Liver (tissue), 3 donors: Measurements from ENCODE around the gene KAZALD1.

Experiments used
- ATF3 ChIP-seq: IDR thresholded peaks from 2 replicates; pipeline ENCODE4 v1.6.1; 2016; ENCODE audit warnings: antibody characterized with exemption
- CTCF ChIP-seq: fragments of 150-350 bp; IDR thresholded peaks from 2 replicates; pipeline ENCODE4 v1.5.1; 2017; ENCODE audit warnings: improper control_type of control experiment, low read depth, low read length; ENCODE audit not compliant: missing input control
- GABPA ChIP-seq, 2 donors: IDR thresholded peaks in 1 of 2; conservative IDR thresholded peaks in 1 of 2; 2 replicates each; pipeline ENCODE4 v1.6.1; 2016; ENCODE audit warnings: antibody characterized with exemption in 2 of 2, mild to moderate bottlenecking in 1 of 2, moderate library complexity in 1 of 2
- JUND ChIP-seq, 2 donors: IDR thresholded peaks; 2 replicates each; pipeline ENCODE4 v1.6.1; 2016; ENCODE audit warnings: antibody characterized with exemption in 2 of 2
- MAX ChIP-seq: IDR thresholded peaks from 2 replicates; pipeline ENCODE4 v1.6.1; 2016; ENCODE audit warnings: antibody characterized with exemption
- NR2F2 ChIP-seq: IDR thresholded peaks from 2 replicates; pipeline ENCODE4 v1.6.1; 2016; ENCODE audit warnings: antibody characterized with exemption
- RAD21 ChIP-seq, 2 donors: IDR thresholded peaks; 2 replicates each; pipeline ENCODE4 v1.6.1; 2016; ENCODE audit warnings: antibody characterized with exemption in 2 of 2, mild to moderate bottlenecking in 2 of 2
- REST ChIP-seq: IDR thresholded peaks from 2 replicates; pipeline ENCODE4 v1.6.1; 2016; ENCODE audit warnings: antibody characterized with exemption, mild to moderate bottlenecking
- SP1 ChIP-seq: IDR thresholded peaks from 2 replicates; pipeline ENCODE4 v1.6.1; 2018; ENCODE audit warnings: antibody characterized with exemption, mild to moderate bottlenecking
- TAF1 ChIP-seq: conservative IDR thresholded peaks from 2 replicates; pipeline ENCODE4 v1.6.1; 2016; ENCODE audit warnings: antibody characterized with exemption, mild to moderate bottlenecking
- YY1 ChIP-seq: IDR thresholded peaks from 2 replicates; pipeline ENCODE4 v1.6.1; 2016; ENCODE audit warnings: antibody characterized with exemption, mild to moderate bottlenecking
- donor health status: healthy.
- donor health status: healthy.

GRCh38 chr10:101076630-101077029 is 14.8 kb downstream of the KAZALD1 start:
- TF ChIP-seq CTCF (no peak), ATF3 (no peak), GABPA (IDR thresholded peaks at IDR 0.05 in 1 of 2, conservative IDR thresholded peaks at IDR 0.05 in 1 of 2) (no peak), RAD21 (IDR thresholded peaks at IDR 0.05) (no peak), NR2F2 (no peak), TAF1 (no peak), SP1 (no peak), YY1 (no peak), REST (no peak), JUND (IDR thresholded peaks at IDR 0.05) (no peak), MAX (no peak)
